GM23338 (cell line): ENCODE data around the gene MAG.
A peak's percentile ranks its signal among the peaks of the same experiment; 100 is the strongest.

Source experiments
- CTCF ChIP-seq, 2 experiments: fragments of 200-600 bp in 1 of 2; sonication (generic) in 1 of 2; conservative IDR thresholded peaks; 2 replicates each; pipeline versions ENCODE4 v1.5.1 to v1.6.1; 2016 to 2017; ENCODE audit warnings: antibody characterized with exemption in 2 of 2, low read depth in 2 of 2, mild to moderate bottlenecking in 2 of 2, moderate library complexity in 1 of 2
- POLR2AphosphoS5 ChIP-seq: IDR thresholded peaks from 2 replicates; pipeline ENCODE4 v1.6.1; 2016; ENCODE audit warnings: antibody characterized with exemption, low read depth

- TF ChIP-seq POLR2AphosphoS5 (no peak), CTCF (conservative IDR thresholded peaks at IDR 0.05; ENCODE audit: low read depth in 2 of 2) (peak; percentile 69 to 75)
Measured at GRCh38 chr19:35306473-35307246, 14.7 kb downstream of the MAG start.
